ENCODE data around the gene COMMD3.
A peak's percentile ranks its signal among the peaks of the same experiment; 100 is the strongest.

DNA sequence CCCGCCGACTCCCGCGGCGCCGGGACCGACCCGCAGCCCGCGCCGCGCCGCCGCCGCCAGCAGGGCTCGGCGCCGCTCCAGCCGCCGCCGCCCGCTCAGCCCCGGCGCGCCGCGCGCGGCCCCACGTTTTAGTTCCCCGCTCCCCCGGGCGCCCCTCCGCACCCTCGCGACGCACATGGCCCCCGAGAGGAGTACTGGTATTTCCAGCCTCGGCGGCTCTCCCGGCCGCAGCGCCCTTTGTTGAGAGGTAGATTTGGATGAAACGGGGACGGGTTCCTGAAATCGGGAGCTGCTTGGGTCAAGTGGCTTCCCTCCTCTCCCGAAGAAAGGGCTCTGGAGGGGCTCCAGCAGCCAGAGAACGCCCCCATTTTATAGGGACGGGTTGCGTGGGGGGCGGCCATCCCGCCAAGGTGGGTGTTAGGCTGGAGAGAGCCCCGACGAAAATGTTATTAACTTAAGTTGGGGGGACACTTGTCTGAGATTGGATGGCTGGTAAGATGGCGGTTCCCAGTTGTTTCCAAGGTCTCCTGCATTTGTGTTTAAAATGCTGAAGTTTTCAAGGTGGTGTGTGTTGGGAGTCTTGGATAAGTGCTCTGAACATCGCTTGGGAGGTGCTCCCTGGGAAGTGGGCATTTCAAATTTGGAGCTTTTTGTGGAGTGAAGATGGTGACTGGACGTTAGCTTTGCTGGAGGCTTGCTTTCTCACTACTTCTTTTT, 5.9 kb downstream of the COMMD3 start:
- TF ChIP-seq, protein P1, sequence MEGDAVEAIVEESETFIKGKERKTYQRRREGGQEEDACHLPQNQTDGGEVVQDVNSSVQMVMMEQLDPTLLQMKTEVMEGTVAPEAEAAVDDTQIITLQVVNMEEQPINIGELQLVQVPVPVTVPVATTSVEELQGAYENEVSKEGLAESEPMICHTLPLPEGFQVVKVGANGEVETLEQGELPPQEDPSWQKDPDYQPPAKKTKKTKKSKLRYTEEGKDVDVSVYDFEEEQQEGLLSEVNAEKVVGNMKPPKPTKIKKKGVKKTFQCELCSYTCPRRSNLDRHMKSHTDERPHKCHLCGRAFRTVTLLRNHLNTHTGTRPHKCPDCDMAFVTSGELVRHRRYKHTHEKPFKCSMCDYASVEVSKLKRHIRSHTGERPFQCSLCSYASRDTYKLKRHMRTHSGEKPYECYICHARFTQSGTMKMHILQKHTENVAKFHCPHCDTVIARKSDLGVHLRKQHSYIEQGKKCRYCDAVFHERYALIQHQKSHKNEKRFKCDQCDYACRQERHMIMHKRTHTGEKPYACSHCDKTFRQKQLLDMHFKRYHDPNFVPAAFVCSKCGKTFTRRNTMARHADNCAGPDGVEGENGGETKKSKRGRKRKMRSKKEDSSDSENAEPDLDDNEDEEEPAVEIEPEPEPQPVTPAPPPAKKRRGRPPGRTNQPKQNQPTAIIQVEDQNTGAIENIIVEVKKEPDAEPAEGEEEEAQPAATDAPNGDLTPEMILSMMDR (IDR thresholded peaks at IDR 0.05), result no peak
- peak; percentile 100 for TF ChIP-seq EZH2 (IDR thresholded peaks at IDR 0.05; ENCODE audit: borderline replicate concordance, insufficient read depth, low read depth, low read length, poor library complexity, severe bottlenecking)

Data from B cell (primary cell).